LHCN-M2 (cell line): ENCODE results near the gene SUPT3H. TPM values are rescaled to one million over a fixed set of nuclear protein-coding genes. Genes with fewer than 3 reads are reported as not detected.

Experiments
- DNase-seq: peaks from one replicate; pipeline ENCODE4 v3.0.0-alpha.2; 2012; ENCODE audit warnings: low read depth
- polyA plus RNA-seq: library from polyadenylated mRNA; unstranded; fragments of >200 nt; gene quantifications from one replicate; pipeline ENCODE4 v1.2.1, GENCODE V29; 2012; ENCODE audit warnings: missing spikeins
- total RNA-seq: library from RNA; depleted of rRNA; stranded (reverse); fragments of >200 nt; gene quantifications from 2 replicates; pipeline ENCODE4 v1.2.3, GENCODE V29; 2014; rRNA removed

The SUPT3H gene
- total RNA-seq = 6.4 and 7.1 TPM in 2 replicates
- 6.6 TPM for polyA plus RNA-seq

DNA sequence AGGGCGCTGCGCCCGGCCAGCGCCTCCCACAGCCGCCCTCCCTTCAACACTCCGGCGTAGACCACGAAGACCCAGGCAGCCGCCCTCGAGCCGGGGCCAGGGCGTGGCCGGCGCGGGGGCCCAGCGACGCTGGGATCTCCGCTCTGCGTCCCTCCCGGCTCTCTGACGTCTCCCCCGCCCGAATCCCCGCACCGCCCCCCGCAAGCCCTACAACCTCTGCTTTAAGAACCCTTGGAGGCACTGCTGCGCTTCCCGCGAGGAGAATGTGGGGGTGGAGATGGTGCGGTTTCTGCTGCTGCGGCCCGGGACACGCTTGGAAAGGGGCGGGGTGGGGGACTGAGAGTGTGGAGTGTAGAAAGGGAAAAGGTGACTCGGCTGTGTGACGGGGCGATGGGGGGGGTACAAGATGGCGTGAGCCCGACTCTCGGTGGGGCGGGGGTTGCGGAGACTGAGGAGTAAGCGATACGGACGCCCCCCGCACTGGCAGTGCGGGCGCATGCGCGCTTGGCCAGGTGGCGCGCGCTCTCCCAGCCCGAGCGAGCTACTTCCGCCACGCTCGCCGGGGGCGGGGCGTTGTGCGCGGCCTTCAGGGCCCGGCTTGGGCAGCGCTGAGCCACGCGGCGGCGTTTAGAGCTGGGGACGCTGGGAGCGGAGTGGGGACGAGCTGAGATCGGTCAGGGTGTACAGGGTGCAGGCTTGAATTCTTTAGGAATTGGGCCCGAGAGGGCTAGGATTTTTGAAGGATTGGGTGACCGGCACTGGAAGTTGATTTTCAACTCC lies at the start of gene SUPT3H:
SUPT3H (minus strand) TSS at position 381 of the 780 bp plus-strand sequence.
- DNase-seq = peak; percentile 91

DNA sequence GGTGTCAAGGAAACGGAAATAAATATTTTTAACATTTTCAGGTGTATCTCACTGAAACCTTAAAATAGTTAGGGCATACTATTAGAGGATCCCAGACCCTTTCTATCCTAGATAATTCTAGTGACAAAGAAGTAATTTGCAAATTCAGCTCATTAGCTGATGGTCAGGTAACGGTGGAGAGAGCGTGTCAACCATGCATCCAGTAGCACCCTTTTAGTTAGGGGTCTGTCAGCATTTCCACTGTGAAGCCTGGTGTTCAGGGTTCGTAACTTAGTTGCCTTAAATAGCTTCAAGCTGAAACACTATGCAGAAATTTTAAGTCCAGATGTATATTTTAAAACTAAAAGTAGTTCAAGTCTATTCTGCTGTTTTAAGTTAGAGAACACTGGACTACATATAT lies 48.5 kb upstream of the SUPT3H start:
- no peak for DNase-seq

DNA sequence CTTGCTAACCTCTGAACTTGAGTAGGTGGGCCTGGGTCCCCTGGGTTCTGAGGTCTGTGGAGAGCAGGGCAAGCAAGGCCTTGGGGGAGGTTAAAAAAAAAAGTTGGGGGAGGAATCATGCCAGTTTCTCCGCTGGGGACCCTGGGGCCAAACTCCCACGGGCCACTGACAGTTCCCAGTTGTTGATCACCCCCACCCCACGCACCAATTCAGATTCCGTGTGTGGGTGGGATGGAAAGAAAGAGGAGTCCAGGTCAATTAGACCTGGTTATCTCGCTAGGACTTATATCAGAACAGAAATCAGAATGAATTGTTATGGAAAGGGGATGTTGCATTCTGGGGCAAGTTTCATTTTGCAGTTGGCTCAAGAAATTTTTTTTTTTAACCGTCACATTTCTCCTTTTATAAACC lies 46.7 kb upstream of the SUPT3H start:
- DNase-seq = no peak

DNA sequence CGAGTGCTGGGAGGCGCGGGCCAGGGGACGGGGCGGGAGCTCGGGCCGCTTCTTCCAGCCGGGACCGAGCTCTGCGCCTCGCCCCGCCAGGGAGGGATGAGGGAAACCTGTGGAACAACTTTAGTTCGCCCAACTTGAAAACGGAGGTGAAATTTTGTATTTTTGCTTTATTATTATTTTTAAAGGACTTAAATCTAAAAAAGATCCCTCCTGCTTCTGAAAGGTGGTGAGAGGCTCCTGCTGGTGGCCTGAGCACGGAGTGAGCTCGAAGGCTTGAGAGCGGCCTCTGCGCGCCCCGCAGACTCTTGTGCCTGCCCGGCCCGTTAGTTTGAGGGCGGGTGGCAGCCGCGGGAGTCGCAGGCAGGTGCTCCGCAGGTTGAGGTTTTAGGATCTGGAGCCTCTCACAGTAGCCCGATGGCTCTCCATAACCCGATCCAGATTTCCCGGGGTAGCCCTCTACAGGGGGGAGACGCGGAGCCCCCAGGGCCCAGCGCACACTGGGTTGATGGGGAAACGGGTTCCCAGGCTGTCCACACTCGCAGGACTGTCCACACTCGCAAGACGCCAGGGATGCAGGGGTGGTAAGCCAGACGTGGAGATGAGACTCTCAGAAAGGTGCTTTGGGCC lies 46.2 kb upstream of the SUPT3H start:
- DNase-seq = no peak

DNA sequence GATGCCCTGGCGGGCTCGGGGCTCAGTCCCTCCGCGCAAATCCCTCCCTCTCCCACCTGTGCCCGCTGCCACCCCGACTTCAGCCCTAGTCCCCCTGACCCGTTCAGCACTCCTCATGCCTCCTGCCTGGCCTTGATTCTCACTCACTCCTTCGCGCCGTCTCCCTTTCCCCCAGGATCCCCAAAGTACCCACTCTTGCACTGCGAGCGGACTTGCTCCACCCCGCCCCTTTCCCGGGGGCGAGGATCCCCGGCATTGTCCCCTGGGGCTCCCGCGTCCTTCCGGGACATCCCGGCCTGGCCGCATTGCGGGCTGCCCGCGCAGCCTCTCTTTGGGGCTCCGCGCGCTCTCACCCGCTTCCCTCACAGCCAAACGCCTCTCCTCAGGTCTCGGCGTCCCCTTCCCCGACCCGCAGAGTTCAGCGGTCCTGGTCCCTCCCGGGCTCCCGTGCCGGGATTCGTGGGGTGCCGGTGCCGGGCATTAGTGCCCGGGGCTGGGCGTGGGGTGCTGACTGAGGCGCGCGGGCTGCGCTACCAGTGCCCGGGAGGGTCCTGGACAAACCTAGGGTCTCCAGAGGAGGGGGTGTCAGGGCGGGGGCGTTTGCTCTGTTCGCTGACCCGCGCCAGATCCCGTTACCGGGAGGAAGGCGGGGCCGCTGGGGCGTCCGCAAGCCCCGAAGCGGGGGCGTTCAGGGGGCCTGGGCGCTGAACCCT lies 45.5 kb upstream of the SUPT3H start:
- peak; percentile 51 for DNase-seq

DNA sequence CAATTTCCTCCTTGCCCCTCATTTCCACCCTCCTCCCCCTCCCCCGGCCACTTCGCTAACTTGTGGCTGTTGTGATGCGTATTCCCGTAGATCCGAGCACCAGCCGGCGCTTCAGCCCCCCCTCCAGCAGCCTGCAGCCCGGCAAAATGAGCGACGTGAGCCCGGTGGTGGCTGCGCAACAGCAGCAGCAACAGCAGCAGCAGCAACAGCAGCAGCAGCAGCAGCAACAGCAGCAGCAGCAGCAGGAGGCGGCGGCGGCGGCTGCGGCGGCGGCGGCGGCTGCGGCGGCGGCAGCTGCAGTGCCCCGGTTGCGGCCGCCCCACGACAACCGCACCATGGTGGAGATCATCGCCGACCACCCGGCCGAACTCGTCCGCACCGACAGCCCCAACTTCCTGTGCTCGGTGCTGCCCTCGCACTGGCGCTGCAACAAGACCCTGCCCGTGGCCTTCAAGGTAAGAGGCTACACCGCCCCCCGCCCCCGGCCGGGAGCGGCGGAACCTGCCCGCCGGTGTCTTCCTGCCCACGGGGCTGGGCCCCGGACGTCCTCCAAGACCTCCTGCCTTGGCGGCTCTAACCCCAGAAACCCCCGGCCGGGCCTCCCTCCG lies 44.9 kb upstream of the SUPT3H start:
- DNase-seq = peak; percentile 70

DNA sequence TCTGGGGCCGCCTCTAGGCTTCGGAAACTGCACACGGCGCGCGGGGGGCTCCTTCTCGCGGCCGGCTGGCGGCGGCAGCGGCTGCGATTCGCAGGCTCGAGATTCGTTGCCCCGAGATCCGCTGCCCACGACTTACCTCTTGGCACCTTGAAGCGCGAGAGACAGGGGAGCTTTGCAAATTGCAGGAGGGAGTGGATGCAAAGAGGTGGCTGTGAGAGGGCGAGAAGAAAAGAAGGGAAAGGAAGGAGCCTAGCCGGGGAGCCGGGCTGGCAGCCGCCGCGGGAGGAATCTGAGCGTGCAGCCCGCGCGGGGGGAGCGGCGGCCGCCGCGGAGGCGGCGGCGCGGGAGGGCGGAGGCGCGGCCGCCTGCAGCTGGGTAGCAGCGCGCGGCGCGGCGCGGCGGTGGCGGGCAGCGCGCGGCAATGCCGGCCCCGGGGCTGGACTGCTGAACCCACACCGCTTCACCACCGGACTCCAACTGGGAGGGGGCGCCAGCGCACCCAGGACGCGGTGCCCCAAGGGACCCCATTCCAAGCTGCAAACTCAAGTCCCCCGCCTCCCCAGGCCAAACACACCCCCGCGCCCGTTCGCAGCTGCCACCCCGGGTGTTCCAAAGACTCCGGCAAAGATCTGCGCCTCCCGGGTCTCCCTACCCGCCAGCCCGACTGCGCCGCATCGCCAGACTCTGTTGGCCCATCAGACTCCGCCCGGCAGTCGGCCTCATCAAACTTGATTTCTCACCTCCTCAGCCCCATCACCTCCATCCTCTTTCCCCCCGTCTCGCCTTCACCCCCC lies 44.2 kb upstream of the SUPT3H start:
- peak; percentile 90 for DNase-seq

DNA sequence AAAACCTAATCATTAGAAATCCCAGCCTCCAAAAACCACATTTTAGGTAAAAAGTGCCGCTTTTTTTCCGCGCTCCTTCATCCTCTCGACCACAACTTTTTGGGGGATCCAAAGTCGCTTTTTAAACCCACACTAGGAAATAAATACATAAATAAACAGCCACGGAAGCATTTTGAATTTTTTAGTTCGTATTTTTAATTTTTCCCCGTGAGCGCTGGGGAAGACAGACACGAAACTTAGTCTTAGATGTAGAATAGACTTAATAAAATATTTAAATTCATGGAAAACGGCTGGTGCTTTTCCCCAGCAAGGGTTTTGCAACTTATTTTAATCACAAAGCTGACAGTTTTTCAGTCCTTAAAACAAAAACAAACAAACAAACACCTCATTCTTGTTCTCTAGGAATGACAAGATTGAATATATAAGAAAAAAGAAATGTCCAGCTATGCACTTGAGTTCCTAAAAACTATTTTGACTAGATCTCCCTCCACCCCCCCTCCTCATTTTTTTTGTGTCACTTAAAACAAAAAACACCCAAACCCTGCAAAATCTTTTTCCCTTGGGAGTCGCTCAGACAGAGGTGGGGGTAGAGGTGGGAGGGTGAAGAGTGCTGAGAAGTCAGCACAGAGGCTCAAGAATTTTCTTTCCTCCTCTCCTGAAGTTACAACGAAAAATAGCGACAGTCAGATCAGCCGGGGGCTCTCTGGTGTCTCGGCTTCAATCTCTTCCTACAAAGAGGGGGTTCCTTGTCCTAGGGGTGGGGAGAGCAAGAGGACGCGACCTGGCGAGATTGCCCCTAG lies 43.4 kb upstream of the SUPT3H start:
- no peak for DNase-seq

DNA sequence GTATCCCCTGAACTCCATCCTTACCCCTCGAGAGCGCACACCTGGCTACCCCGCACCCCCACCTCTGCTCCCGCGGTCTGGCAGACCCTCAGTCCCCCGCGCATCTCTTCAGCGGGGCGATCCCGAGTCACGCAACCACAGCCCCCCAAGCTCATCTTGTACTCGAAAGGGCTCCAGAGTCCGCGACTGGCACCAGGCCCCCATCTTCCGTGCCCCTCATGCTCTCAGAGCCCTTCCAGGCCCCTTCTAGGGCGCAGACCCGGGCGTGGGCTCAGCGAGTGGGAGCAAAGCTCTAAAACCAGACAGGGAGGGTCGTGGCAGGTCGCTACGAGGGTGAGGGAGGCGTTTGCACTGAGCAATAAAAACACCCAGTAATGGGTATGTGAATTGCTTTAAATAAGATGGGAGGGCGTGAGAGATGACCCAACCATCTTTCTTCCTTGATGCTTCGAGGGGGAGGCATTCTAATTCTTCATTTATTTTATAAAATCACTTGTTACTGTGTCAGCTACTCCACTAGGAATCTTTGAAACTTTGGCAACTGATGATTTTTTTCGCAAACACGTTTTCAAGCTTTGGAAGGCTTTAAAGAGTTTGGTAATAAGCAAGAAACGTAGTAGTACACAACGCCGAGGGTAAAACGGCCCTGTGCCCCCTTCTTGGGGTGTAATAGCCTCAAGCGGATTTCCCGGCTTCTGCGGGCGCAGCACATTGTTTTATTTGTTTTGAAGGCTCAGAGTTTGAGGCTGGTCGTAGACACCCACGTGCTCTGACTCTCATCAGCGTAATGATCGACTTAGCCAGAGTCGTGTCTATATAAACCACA lies 42.6 kb upstream of the SUPT3H start:
- no peak for DNase-seq

DNA sequence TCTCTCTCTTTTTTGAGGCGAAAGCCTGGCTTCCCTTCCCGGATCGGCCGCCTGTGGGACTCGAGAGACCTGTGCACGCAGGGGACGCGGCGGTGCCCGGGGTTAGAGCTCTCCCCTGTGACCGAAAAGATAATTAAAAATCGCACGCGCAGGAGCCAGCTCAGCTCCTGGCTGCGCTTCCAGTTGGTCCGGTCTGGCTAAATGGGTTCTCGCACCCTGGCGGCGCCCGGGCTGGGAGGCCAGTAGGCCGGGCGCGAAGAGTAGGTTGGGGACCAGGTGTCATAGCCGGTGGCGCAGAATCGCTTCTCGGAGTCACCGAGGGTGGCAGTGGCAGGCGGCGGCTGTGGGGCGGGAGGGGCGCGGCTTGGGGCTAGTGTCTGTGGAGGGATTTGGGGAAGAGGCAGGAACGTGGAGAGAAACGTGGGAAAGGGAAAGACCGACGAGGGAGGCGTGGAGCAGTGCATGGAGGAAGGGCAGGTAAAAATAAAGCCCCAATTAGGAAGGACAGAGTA lies 41.9 kb upstream of the SUPT3H start:
- no peak for DNase-seq

DNA sequence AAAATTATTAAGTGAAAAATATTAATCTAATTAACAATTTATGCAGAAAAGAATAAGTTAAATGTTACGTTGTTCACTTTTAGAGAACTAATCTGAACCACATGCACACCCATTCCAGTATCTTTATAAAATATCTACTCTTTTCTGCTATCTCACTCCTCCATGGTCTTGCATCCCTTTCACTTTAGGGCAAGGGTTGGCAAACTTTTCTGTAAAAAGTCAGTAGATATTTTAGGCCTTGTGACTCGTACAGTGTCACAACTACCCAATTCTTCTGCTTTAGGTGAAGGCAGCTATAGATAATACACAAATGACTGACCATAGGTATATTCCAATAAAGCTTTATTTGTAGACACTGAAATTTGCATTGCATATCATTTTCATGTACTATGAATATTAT lies 39.7 kb upstream of the SUPT3H start:
- DNase-seq = no peak

DNA sequence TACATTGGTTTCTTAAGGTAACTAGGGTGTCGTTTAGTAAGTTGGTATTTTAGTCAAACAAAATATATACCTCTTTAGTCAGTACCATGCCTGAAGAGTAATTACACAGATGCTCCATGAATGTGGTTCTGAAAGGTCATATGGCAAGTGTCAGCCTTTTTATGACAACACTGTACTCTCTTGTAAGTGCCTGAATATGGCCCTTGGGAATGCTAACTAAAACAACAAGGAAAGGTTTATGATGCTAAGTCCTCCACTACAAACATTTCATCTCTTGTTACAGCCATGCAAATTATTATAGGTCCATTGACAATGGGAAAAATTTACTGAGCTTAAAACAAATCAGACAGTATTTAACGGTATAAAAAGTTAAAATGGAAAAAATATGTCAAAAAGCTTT lies 39.0 kb upstream of the SUPT3H start:
- peak; percentile 69 for DNase-seq

DNA sequence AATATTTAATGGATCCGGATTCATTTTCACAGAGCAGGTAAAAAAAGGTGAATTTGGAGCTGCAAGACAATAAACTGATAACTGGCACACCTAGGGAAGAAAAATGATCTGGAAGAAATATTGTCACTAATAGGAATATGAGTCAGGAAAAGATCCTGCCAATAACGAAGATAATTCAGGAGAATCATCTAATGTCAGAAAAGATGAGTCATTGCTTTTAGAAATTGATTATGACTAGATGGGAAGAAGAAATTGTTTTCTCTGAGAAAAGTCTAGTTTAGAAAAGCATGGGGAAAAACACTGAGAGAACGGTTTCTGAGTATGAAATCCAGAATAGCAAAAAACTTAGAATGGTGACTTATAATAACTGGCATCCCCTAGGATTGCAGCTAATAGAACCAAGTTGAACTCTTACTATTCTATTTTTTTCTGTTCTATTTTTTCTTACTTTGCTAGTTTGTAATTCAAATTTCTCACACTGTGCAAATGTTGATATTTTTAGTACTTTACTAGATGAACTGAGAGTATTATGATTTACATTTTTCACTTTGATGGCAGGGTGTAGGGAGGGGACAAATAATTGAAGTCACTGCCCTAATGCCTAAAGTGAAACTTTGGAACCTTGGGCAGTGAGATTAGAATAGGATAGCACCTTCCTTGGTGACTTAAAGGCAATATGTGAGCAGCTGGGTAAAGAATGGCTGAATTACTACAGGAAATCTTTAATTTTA lies 38.2 kb upstream of the SUPT3H start:
- no peak for DNase-seq

DNA sequence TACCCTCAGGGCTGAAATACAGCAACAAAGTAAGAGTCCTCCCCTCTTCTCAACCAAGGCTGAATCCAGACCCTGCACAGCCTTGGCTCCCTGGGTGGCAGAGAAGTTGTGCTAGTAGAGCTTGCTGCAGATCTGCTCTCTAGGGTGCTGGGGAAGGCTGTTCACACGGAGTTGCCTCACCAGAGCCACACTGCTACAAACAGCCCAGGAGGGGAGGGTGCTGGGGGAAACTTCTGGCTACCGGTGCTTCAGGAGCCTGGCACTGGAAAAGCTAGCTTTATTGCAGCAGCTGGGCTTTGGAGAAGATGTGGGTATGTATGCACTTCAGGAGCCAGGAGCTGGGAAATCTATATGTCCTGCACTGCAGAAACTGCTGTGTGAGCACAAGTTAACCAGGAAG lies 37.6 kb upstream of the SUPT3H start:
- no peak for DNase-seq

DNA sequence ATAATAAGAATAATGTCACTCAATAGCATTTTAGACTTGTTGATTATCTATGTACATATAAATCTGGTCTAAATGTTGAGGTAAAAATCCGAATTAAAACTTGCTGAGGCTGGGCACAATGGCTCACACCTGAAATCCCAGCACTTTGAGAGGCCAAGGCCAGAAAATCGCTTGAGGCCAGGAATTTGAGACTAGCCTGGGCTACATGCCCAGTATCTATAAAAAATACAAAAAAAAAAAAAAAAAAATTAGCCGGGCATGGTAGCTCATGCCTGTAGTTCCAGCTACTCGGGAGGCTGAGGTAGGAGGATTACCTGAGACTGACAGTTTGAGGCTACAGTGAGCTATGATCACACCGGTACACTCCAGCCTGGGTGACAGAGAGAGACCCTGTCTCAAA lies 34.2 kb upstream of the SUPT3H start:
- DNase-seq = no peak

DNA sequence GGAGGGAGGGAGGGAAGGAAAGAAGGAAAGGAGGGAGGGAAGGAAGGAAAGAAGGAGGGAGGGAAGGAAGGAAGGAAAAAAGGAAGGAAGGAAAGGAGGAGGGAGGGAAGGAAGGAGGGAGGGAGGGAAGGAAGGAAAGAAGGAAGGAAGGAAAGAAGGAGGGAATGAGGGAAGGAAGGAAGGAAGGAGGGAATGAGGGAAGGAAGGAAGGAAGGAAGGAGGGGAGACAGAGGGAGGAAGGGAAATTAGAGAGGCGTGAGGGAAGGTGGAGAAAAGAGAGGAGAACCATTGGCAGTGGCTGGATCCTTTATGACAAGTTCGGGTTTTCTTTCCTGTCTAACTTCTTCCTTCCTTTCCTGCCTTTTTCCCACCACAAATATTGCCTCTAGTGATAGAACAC lies 22.3 kb upstream of the SUPT3H start:
- no peak for DNase-seq

DNA sequence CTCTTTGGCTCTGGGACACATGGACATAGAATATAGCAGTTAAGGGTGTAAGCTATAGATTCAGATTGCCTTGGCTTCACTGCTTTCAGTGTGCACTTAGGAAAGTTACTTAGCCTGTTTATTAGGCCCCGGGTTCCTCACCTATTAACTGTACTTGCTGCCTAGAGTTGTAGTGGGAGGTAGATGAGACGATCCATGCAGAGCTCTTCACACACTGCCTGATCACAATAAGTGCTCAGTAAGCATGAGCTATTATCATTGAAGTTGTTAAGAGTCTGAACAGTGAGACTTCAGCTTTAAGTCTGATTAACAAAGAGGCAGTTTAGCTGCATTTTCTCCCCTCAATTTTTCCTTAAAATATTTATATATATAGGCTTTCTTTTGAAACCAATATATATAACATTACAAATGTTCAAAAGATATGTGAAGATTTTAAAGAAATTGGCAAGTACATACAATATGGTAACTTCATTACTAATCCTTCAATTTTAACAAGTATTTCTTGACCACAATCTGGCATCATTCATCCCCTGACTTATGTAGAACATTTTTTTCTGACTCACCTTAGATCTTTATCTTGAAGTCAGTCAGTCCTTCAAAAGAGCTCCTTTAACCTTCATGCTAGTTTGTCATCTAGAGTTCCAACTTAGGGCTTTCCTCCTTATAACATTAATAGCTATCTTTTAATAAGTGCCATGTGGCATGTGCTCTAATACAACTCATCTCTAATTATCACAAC lies 20.5 kb upstream of the SUPT3H start:
- DNase-seq = no peak

DNA sequence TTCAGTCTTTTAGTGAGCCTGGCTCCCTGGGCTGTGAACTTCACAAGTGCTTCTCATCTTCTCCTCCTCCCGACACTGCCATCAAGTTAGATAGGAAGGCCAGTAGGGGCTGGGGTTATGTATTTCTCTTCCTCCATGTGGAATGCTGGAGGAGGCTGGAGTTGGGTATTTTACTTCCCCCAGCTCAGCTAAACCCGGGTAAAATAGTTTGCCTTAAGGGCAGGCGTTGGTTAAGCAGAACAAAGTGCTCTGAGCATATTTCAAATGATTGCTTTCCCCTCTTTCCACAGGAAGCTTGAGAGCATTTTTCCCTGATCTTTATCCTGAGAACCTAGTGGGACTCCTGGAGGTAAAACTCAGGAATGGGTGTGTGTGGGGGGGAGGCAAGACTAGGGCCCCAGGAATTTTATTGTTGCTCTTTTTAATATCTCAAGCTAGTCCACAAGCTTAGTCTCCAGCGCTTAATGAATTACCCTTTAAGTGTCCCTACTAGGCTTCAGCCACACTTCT lies 16.9 kb upstream of the SUPT3H start:
- no peak for DNase-seq
